MM.1S (cell line): ENCODE data around the gene UPK2.

Experiments
- CTCF ChIP-seq: fragments of 300-600 bp; sonication (generic); IDR thresholded peaks from 2 replicates; pipeline ENCODE4 v1.5.1; 2016; ENCODE audit warnings: antibody characterized with exemption, low read length, mixed read lengths
- EZH2 ChIP-seq: fragments of 300-600 bp; sonication (generic); optimal IDR thresholded peaks from 2 replicates; pipeline ENCODE3; 2017; ENCODE audit warnings: low read depth, mild to moderate bottlenecking, antibody characterized with exemption, low read length, mixed read lengths

GRCh38 chr11:118988280-118988679 lies 32.2 kb downstream of the UPK2 start:
- TF ChIP-seq CTCF (no peak), EZH2 (no peak)
